Measurements from ENCODE around the gene ABR. TPM values are rescaled to one million over a fixed set of nuclear protein-coding genes. Genes with fewer than 3 reads are reported as not detected.

ABR gene
- polyA plus RNA-seq, 3 donors, result 19.8 to 160 (median 26.0) TPM

DNA sequence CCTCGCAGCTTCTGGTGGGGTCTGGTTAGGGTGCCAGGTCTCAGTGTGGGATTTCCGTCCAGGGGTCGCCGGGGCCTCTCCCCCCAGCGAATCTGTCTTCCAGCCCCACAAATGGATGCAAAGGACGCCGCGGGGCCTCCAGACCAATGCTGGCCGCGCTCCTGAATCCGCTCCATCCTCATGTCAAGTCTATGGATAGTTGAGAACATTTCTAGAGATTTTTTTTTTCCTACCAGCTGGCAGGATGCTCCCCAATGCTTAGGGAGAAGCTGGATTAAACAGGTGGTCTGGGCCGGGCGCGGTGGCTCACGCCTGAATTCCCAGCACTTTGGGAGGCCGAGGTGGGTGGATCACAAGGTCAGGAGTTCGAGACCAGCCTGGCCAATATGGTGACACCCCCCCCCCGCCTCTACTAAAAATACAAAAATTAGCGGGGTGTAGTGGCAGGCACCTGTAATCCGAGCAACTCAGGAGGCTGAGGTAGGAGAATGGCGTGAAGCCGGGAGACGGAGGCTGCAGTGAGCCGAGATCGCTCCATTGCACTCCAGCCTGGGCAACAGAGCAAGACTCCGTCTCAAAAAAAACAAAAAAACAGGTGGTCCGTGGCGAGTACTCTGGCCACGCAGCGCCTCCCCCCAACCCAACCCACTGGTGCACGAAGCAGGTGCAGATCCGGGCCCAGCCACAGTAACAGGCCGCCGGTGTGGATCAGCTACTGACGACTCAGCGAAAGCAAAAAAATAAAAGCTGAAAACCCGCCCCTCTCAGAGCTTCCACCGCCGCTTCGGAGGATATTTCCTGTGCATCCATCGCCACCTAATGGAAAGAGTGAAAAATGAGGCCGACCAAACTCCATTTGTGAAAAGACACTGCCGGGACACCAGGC is 199.1 kb downstream of the ABR start:
- no peaks in the 10 kb centered on the region for H4K20me1 ChIP-seq (ENCODE audit: insufficient read depth, low read length)
- H3K9me3 ChIP-seq (replicated peaks in 1 of 2; ENCODE audit: control insufficient read depth in 1 of 2, insufficient read depth in 1 of 2, low read length in 2 of 2), result peaks cover 0 to 9% of the 10 kb centered on the region in 2 donors
- peak overlapping the region in 3 of 7 donors; percentile 8 to 70 (median 26) for H3K27ac Mint-ChIP-seq
- H3K4me2 ChIP-seq (replicated peaks; ENCODE audit: extremely low read depth, low read length, poor library complexity, severe bottlenecking), result peak overlapping the region; percentile 95
- no peaks in the 10 kb centered on the region for H3K36me3 ChIP-seq (replicated peaks in 1 of 2; ENCODE audit: control insufficient read depth in 1 of 2, insufficient read depth in 2 of 2, low read length in 2 of 2)
- peaks cover 29 to 42% (median 30%) of the 10 kb centered on the region in 3 donors for H3K27me3 Mint-ChIP-seq (ENCODE audit: low read depth in 3 of 3)
- H3K9ac ChIP-seq (ENCODE audit: insufficient read depth, low read length, poor library complexity, severe bottlenecking), result peak overlapping the region; percentile 61
- H3K27ac ChIP-seq (ENCODE audit: low read depth in 1 of 2, low read length in 2 of 2), result peak overlapping the region in 1 of 2 donors; percentile 11
- peaks cover 15 to 20% of the 10 kb centered on the region in 2 donors for H3K4me1 ChIP-seq (ENCODE audit: control insufficient read depth in 1 of 2, insufficient read depth in 2 of 2, low read length in 2 of 2)
- peak; percentile 71 to 81 (median 75) for DNase-seq
- H2AFZ ChIP-seq (ENCODE audit: insufficient read depth, low read depth, low read length, poor library complexity, severe bottlenecking), result peak overlapping the region; percentile 97
- peaks cover 19% of the 10 kb centered on the region for H3K4me1 Mint-ChIP-seq
- peak overlapping the region; percentile 55 to 81 (median 57) for H3K4me3 ChIP-seq (replicated peaks in 1 of 3; ENCODE audit: low read depth in 2 of 3, low read length in 3 of 3)
- TF ChIP-seq, protein P1, sequence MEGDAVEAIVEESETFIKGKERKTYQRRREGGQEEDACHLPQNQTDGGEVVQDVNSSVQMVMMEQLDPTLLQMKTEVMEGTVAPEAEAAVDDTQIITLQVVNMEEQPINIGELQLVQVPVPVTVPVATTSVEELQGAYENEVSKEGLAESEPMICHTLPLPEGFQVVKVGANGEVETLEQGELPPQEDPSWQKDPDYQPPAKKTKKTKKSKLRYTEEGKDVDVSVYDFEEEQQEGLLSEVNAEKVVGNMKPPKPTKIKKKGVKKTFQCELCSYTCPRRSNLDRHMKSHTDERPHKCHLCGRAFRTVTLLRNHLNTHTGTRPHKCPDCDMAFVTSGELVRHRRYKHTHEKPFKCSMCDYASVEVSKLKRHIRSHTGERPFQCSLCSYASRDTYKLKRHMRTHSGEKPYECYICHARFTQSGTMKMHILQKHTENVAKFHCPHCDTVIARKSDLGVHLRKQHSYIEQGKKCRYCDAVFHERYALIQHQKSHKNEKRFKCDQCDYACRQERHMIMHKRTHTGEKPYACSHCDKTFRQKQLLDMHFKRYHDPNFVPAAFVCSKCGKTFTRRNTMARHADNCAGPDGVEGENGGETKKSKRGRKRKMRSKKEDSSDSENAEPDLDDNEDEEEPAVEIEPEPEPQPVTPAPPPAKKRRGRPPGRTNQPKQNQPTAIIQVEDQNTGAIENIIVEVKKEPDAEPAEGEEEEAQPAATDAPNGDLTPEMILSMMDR (IDR thresholded peaks at IDR 0.05), result peak; percentile 68
- WGBS (ENCODE audit: insufficient coverage), result 21% methylated on average over 25 of the region's 43 CpGs
- H3K4me3 Mint-ChIP-seq, result peak overlapping the region; percentile 83 to 90
- H3K27me3 ChIP-seq (ENCODE audit: control insufficient read depth in 2 of 2, insufficient read depth in 2 of 2, low read length in 2 of 2), result peaks cover 27 to 32% of the 10 kb centered on the region in 2 donors
- no peaks in the 10 kb centered on the region for H3K79me2 ChIP-seq (ENCODE audit: insufficient read depth, low read length)
- intact Hi-C loops (cut with micrococcal nuclease), result loop anchor here (2.0 to 5.0 kb wide), 5 partner anchors 93 to 222 kb away; no protein-coding TSS in a partner anchor
- H3K9me3 Mint-ChIP-seq, result peaks cover 0 to 9% (median 4%) of the 10 kb centered on the region in 7 donors
- H3K36me3 Mint-ChIP-seq, result peaks cover 0 to 3% of the 10 kb centered on the region in 2 donors
